A549 (cell line): ENCODE measurements around the gene UBE3C.

ENCODE experiments used
- CHD2 ChIP-seq: fragments of 150-350 bp; IDR thresholded peaks from 2 replicates; pipeline ENCODE4 v1.6.1; 2014; ENCODE audit warnings: low read length; ENCODE audit not compliant: partially characterized antibody
- CTCF ChIP-seq: fragments of >200 bp; sonication (Bioruptor Twin); formaldehyde crosslinking; IDR thresholded peaks from 3 replicates; pipeline ENCODE4 v1.5.1; 2016
- HDAC2 ChIP-seq: fragments of 200-600 bp; sonication (generic); IDR thresholded peaks from 2 replicates; pipeline ENCODE4 v1.6.1; 2016
- HOXA7 ChIP-seq: fragments of 250-450 bp; sonication (Bioruptor Pico); IDR thresholded peaks from 2 replicates; pipeline ENCODE4 v1.5.0; 2020; ENCODE audit warnings: mild to moderate bottlenecking, moderate library complexity
- RARB ChIP-seq: fragments of 250-450 bp; sonication (Bioruptor Pico); IDR thresholded peaks from 2 replicates; pipeline ENCODE4 v1.8.0; 2021; ENCODE audit warnings: mild to moderate bottlenecking, moderate library complexity
- RNF2 ChIP-seq: fragments of 200-600 bp; sonication (generic); IDR thresholded peaks from 2 replicates; pipeline ENCODE4 v1.6.1; 2016; ENCODE audit warnings: low read depth, mild to moderate bottlenecking, antibody characterized with exemption, moderate library complexity, borderline replicate concordance

GRCh38 chr7:157279741-157280215, 141.1 kb downstream of the UBE3C start:
- TF ChIP-seq HOXA7 (CRISPR knock-in tag) (no peak), CTCF (no peak), HDAC2 (no peak), CHD2 (no peak), RARB (no peak), RNF2 (no peak)
